ENCODE data around the gene OSBPL9.
"Not testable (repeated sequence)": the region's sequence is repeated elsewhere in the genome, so short reads cannot be mapped to it uniquely, and the experiment has no call there.

OSBPL9 gene

GRCh38 chr1:51697166-51697565 is 80.3 kb downstream of the OSBPL9 start:
- Histone ChIP-seq H3K36me3 (ENCODE audit: insufficient read depth, low read depth, low read length) (no peaks in the 10 kb centered on the region), H3K27ac (ENCODE audit: low read length) (no peak overlapping the region), H3K4me1 (ENCODE audit: insufficient read depth, low read length) (no peaks in the 10 kb centered on the region)

GRCh38 chr1:51699391-51699790 is 82.5 kb downstream of the OSBPL9 start:
- Histone ChIP-seq H3K9ac (ENCODE audit: low read depth, low read length) (no peak overlapping the region), H3K9me3 (ENCODE audit: insufficient read depth, low read depth, low read length) (no peaks in the 10 kb centered on the region), H3K4me3 (ENCODE audit: low read length) (no peak overlapping the region), H3K27ac (ENCODE audit: low read length) (no peak overlapping the region), H3K4me1 (ENCODE audit: insufficient read depth, low read length) (no peaks in the 10 kb centered on the region), H3K36me3 (ENCODE audit: insufficient read depth, low read depth, low read length) (no peaks in the 10 kb centered on the region), H3K27me3 (ENCODE audit: insufficient read depth, low read length) (no peaks in the 10 kb centered on the region)

More at GRCh38 chr1:51697166-51697565, 80.3 kb downstream of the OSBPL9 start:
- Histone ChIP-seq H3K4me3 (ENCODE audit: low read length) (no peak overlapping the region), H3K9me3 (ENCODE audit: insufficient read depth, low read depth, low read length) (no peaks in the 10 kb centered on the region), H3K9ac (ENCODE audit: low read depth, low read length) (no peak overlapping the region), H3K27me3 (ENCODE audit: insufficient read depth, low read length) (no peaks in the 10 kb centered on the region)

- not testable (repeated sequence) for H3K36me3 ChIP-seq (ENCODE audit: insufficient read depth, low read depth, low read length); H3K9ac ChIP-seq (ENCODE audit: low read depth, low read length); H3K27me3 ChIP-seq (ENCODE audit: insufficient read depth, low read length); H3K27ac ChIP-seq (ENCODE audit: low read length); H3K4me1 ChIP-seq (ENCODE audit: insufficient read depth, low read length); H3K9me3 ChIP-seq (ENCODE audit: insufficient read depth, low read depth, low read length); H3K4me3 ChIP-seq (ENCODE audit: low read length)
Observed at GRCh38 chr1:51701782-51702181, 84.9 kb downstream of the OSBPL9 start.

GRCh38 chr1:51702220-51702619 is 85.3 kb downstream of the OSBPL9 start:
- not testable (repeated sequence) for H3K9ac ChIP-seq (ENCODE audit: low read depth, low read length); H3K9me3 ChIP-seq (ENCODE audit: insufficient read depth, low read depth, low read length); H3K4me3 ChIP-seq (ENCODE audit: low read length); H3K27me3 ChIP-seq (ENCODE audit: insufficient read depth, low read length); H3K4me1 ChIP-seq (ENCODE audit: insufficient read depth, low read length); H3K27ac ChIP-seq (ENCODE audit: low read length); H3K36me3 ChIP-seq (ENCODE audit: insufficient read depth, low read depth, low read length)

GRCh38 chr1:51705035-51705434 is 88.1 kb downstream of the OSBPL9 start:
- no peak overlapping the region for H3K27ac ChIP-seq (ENCODE audit: low read length)
- H3K9me3 ChIP-seq (ENCODE audit: insufficient read depth, low read depth, low read length): no peaks in the 10 kb centered on the region
- H3K4me1 ChIP-seq (ENCODE audit: insufficient read depth, low read length): no peaks in the 10 kb centered on the region
- H3K4me3 ChIP-seq (ENCODE audit: low read length): no peak overlapping the region
- H3K27me3 ChIP-seq (ENCODE audit: insufficient read depth, low read length): no peaks in the 10 kb centered on the region
- H3K9ac ChIP-seq (ENCODE audit: low read depth, low read length): no peak overlapping the region
- no peaks in the 10 kb centered on the region for H3K36me3 ChIP-seq (ENCODE audit: insufficient read depth, low read depth, low read length)

- Histone ChIP-seq H3K27me3 (ENCODE audit: insufficient read depth, low read length) (no peaks in the 10 kb centered on the region), H3K36me3 (ENCODE audit: insufficient read depth, low read depth, low read length) (no peaks in the 10 kb centered on the region), H3K9me3 (ENCODE audit: insufficient read depth, low read depth, low read length) (no peaks in the 10 kb centered on the region; the same call in 1 of the 2 replicates), H3K4me3 (ENCODE audit: low read length) (no peak overlapping the region), H3K9ac (ENCODE audit: low read depth, low read length) (no peak overlapping the region), H3K27ac (ENCODE audit: low read length) (no peak overlapping the region), H3K4me1 (ENCODE audit: insufficient read depth, low read length) (no peaks in the 10 kb centered on the region)
Observed at GRCh38 chr1:51708911-51709760, 92.2 kb downstream of the OSBPL9 start.

- no peaks in the 10 kb centered on the region for H3K27me3 ChIP-seq (ENCODE audit: insufficient read depth, low read length)
- no peak overlapping the region for H3K9ac ChIP-seq (ENCODE audit: low read depth, low read length)
- no peaks in the 10 kb centered on the region; the same call in 1 of the 2 replicates for H3K9me3 ChIP-seq (ENCODE audit: insufficient read depth, low read depth, low read length)
- no peaks in the 10 kb centered on the region for H3K4me1 ChIP-seq (ENCODE audit: insufficient read depth, low read length)
- H3K27ac ChIP-seq (ENCODE audit: low read length): no peak overlapping the region
- no peak overlapping the region for H3K4me3 ChIP-seq (ENCODE audit: low read length)
- no peaks in the 10 kb centered on the region for H3K36me3 ChIP-seq (ENCODE audit: insufficient read depth, low read depth, low read length)
Observed at GRCh38 chr1:51709951-51710350, 93.1 kb downstream of the OSBPL9 start.

- Histone ChIP-seq H3K27ac (ENCODE audit: low read length) (no peak overlapping the region), H3K4me3 (ENCODE audit: low read length) (no peak overlapping the region), H3K36me3 (ENCODE audit: insufficient read depth, low read depth, low read length) (no peaks in the 10 kb centered on the region), H3K27me3 (ENCODE audit: insufficient read depth, low read length) (no peaks in the 10 kb centered on the region), H3K9ac (ENCODE audit: low read depth, low read length) (no peak overlapping the region), H3K4me1 (ENCODE audit: insufficient read depth, low read length) (no peaks in the 10 kb centered on the region), H3K9me3 (ENCODE audit: insufficient read depth, low read depth, low read length) (no peaks in the 10 kb centered on the region; the same call in 1 of the 2 replicates)
Observed at GRCh38 chr1:51712590-51712989, 95.7 kb downstream of the OSBPL9 start.

- Histone ChIP-seq H3K27me3 (ENCODE audit: insufficient read depth, low read length) (no peaks in the 10 kb centered on the region), H3K9me3 (ENCODE audit: insufficient read depth, low read depth, low read length) (no peaks in the 10 kb centered on the region; the same call in 1 of the 2 replicates), H3K9ac (ENCODE audit: low read depth, low read length) (no peak overlapping the region), H3K4me3 (ENCODE audit: low read length) (no peak overlapping the region), H3K27ac (ENCODE audit: low read length) (no peak overlapping the region), H3K36me3 (ENCODE audit: insufficient read depth, low read depth, low read length) (no peaks in the 10 kb centered on the region), H3K4me1 (ENCODE audit: insufficient read depth, low read length) (no peaks in the 10 kb centered on the region)
Observed at GRCh38 chr1:51714374-51715019, 97.6 kb downstream of the OSBPL9 start.

GRCh38 chr1:51715369-51715768 is 98.5 kb downstream of the OSBPL9 start:
- no peaks in the 10 kb centered on the region for H3K27me3 ChIP-seq (ENCODE audit: insufficient read depth, low read length)
- no peak overlapping the region for H3K9ac ChIP-seq (ENCODE audit: low read depth, low read length)
- H3K9me3 ChIP-seq (ENCODE audit: insufficient read depth, low read depth, low read length): no peaks in the 10 kb centered on the region; the same call in 1 of the 2 replicates
- no peak overlapping the region for H3K4me3 ChIP-seq (ENCODE audit: low read length)
- no peaks in the 10 kb centered on the region for H3K36me3 ChIP-seq (ENCODE audit: insufficient read depth, low read depth, low read length)
- no peak overlapping the region for H3K27ac ChIP-seq (ENCODE audit: low read length)
- H3K4me1 ChIP-seq (ENCODE audit: insufficient read depth, low read length): no peaks in the 10 kb centered on the region

- H3K9ac ChIP-seq (ENCODE audit: low read depth, low read length): no peak overlapping the region
- no peaks in the 10 kb centered on the region for H3K27me3 ChIP-seq (ENCODE audit: insufficient read depth, low read length)
- no peak overlapping the region for H3K4me3 ChIP-seq (ENCODE audit: low read length)
- H3K27ac ChIP-seq (ENCODE audit: low read length): no peak overlapping the region
- no peaks in the 10 kb centered on the region for H3K36me3 ChIP-seq (ENCODE audit: insufficient read depth, low read depth, low read length)
- H3K4me1 ChIP-seq (ENCODE audit: insufficient read depth, low read length): no peaks in the 10 kb centered on the region
- H3K9me3 ChIP-seq (ENCODE audit: insufficient read depth, low read depth, low read length): no peaks in the 10 kb centered on the region
Observed at GRCh38 chr1:51716746-51717145, 99.9 kb downstream of the OSBPL9 start.

GRCh38 chr1:51717842-51718241 is 101.0 kb downstream of the OSBPL9 start:
- H3K9ac ChIP-seq (ENCODE audit: low read depth, low read length): no peak overlapping the region
- H3K36me3 ChIP-seq (ENCODE audit: insufficient read depth, low read depth, low read length): no peaks in the 10 kb centered on the region
- no peak overlapping the region for H3K4me3 ChIP-seq (ENCODE audit: low read length)
- no peaks in the 10 kb centered on the region for H3K27me3 ChIP-seq (ENCODE audit: insufficient read depth, low read length)
- H3K4me1 ChIP-seq (ENCODE audit: insufficient read depth, low read length): no peaks in the 10 kb centered on the region
- H3K9me3 ChIP-seq (ENCODE audit: insufficient read depth, low read depth, low read length): no peaks in the 10 kb centered on the region
- no peak overlapping the region for H3K27ac ChIP-seq (ENCODE audit: low read length)
